ENCODE results near the gene FZD4. TPM values are rescaled to one million over a fixed set of nuclear protein-coding genes. Genes with fewer than 3 reads are reported as not detected.
A peak's percentile ranks its signal among the peaks of the same experiment; 100 is the strongest.

The FZD4 gene
- total RNA-seq, 2 experiments from 2014 or later, result 0.38 to 0.42 TPM

GRCh38 chr11:86988351-86988881 is 33.2 kb upstream of the FZD4 start:
- Mint-ChIP-seq H3K4me3 (no peak overlapping the region), H3K4me1 (ENCODE audit: low read depth) (no peaks in the 10 kb centered on the region), H3K9me3 (no peaks in the 10 kb centered on the region), H3K36me3 (ENCODE audit: low read depth) (no peaks in the 10 kb centered on the region), H3K27ac (no peak overlapping the region), H3K27me3 (ENCODE audit: low read depth) (no peaks in the 10 kb centered on the region)
- no peak for DNase-seq
- CTCF ChIA-PET, result no interaction called here
- intact Hi-C loops (cut with micrococcal nuclease), result no loop called here

- no peak for DNase-seq
- intact Hi-C loops (cut with micrococcal nuclease), result no loop called here
- no peaks in the 10 kb centered on the region for H3K9me3 Mint-ChIP-seq
- H3K36me3 Mint-ChIP-seq (ENCODE audit: low read depth), result no peaks in the 10 kb centered on the region
- no peaks in the 10 kb centered on the region for H3K27me3 Mint-ChIP-seq (ENCODE audit: low read depth)
- H3K27ac Mint-ChIP-seq, result no peak overlapping the region
- no peak overlapping the region for H3K4me3 Mint-ChIP-seq
- CTCF ChIA-PET, result no interaction called here
- no peaks in the 10 kb centered on the region for H3K4me1 Mint-ChIP-seq (ENCODE audit: low read depth)
Observed at GRCh38 chr11:86987679-86988078, 32.5 kb upstream of the FZD4 start.

GRCh38 chr11:86984701-86985100 is 29.5 kb upstream of the FZD4 start:
- CTCF ChIA-PET, result no interaction called here
- intact Hi-C loops (cut with micrococcal nuclease), result no loop called here
- Mint-ChIP-seq H3K4me3 (no peak overlapping the region), H3K27ac (no peak overlapping the region), H3K9me3 (no peaks in the 10 kb centered on the region), H3K27me3 (ENCODE audit: low read depth) (no peaks in the 10 kb centered on the region), H3K36me3 (ENCODE audit: low read depth) (no peaks in the 10 kb centered on the region), H3K4me1 (ENCODE audit: low read depth) (no peaks in the 10 kb centered on the region)
- no peak for DNase-seq

GRCh38 chr11:86983021-86983488 is 27.9 kb upstream of the FZD4 start:
- Mint-ChIP-seq H3K27me3 (ENCODE audit: low read depth) (no peaks in the 10 kb centered on the region), H3K9me3 (no peaks in the 10 kb centered on the region), H3K4me3 (no peak overlapping the region), H3K36me3 (ENCODE audit: low read depth) (no peaks in the 10 kb centered on the region), H3K27ac (no peak overlapping the region), H3K4me1 (ENCODE audit: low read depth) (no peaks in the 10 kb centered on the region)
- intact Hi-C loops (cut with micrococcal nuclease), result no loop called here
- no peak for DNase-seq
- CTCF ChIA-PET, result no interaction called here

GRCh38 chr11:86981777-86982540 is 26.8 kb upstream of the FZD4 start:
- no peak overlapping the region for H3K4me3 Mint-ChIP-seq
- H3K36me3 Mint-ChIP-seq (ENCODE audit: low read depth), result no peaks in the 10 kb centered on the region
- no peaks in the 10 kb centered on the region for H3K27me3 Mint-ChIP-seq (ENCODE audit: low read depth)
- H3K27ac Mint-ChIP-seq, result no peak overlapping the region
- H3K4me1 Mint-ChIP-seq (ENCODE audit: low read depth), result no peaks in the 10 kb centered on the region
- CTCF ChIA-PET, result interaction anchor here (0.5 to 0.7 kb wide), 2 partner anchors 36 to 1212 kb away, joined by 3 to 6 read pairs; no protein-coding TSS in a partner anchor
- intact Hi-C loops (cut with micrococcal nuclease), result no loop called here
- DNase-seq, result no peak
- H3K9me3 Mint-ChIP-seq, result no peaks in the 10 kb centered on the region

GRCh38 chr11:86980086-86980796 is 25.0 kb upstream of the FZD4 start:
- DNase-seq, result no peak
- CTCF ChIA-PET, result interaction anchor here (0.6 to 1.2 kb wide), 4 partner anchors 14 to 309 kb away, joined by 3 to 5 read pairs (median 4); no protein-coding TSS in a partner anchor
- intact Hi-C loops (cut with micrococcal nuclease), result no loop called here
- H3K36me3 Mint-ChIP-seq (ENCODE audit: low read depth), result no peaks in the 10 kb centered on the region
- no peaks in the 10 kb centered on the region for H3K9me3 Mint-ChIP-seq
- no peak overlapping the region for H3K27ac Mint-ChIP-seq
- no peaks in the 10 kb centered on the region for H3K4me1 Mint-ChIP-seq (ENCODE audit: low read depth)
- H3K27me3 Mint-ChIP-seq (ENCODE audit: low read depth), result no peaks in the 10 kb centered on the region
- H3K4me3 Mint-ChIP-seq, result no peak overlapping the region

- peak; percentile 19 for DNase-seq
- intact Hi-C loops (cut with micrococcal nuclease), result loop anchor here (1.0 to 2.0 kb wide), 3 partner anchors 40 to 311 kb away; no protein-coding TSS in a partner anchor
- no peak overlapping the region for H3K4me3 Mint-ChIP-seq
- no peaks in the 10 kb centered on the region for H3K36me3 Mint-ChIP-seq (ENCODE audit: low read depth)
- H3K27me3 Mint-ChIP-seq (ENCODE audit: low read depth), result no peaks in the 10 kb centered on the region
- CTCF ChIA-PET, result interaction anchor here (0.6 kb wide), 1 partner anchor 441 kb away, joined by 3 read pairs; no protein-coding TSS in a partner anchor
- no peaks in the 10 kb centered on the region for H3K9me3 Mint-ChIP-seq
- H3K4me1 Mint-ChIP-seq (ENCODE audit: low read depth), result no peaks in the 10 kb centered on the region
- no peak overlapping the region for H3K27ac Mint-ChIP-seq
Observed at GRCh38 chr11:86978756-86979608, 23.8 kb upstream of the FZD4 start.

GRCh38 chr11:86978247-86978646 is 23.1 kb upstream of the FZD4 start:
- intact Hi-C loops (cut with micrococcal nuclease), result loop anchor here (2.0 kb wide), 1 partner anchor 39 kb away; no protein-coding TSS in a partner anchor

GRCh38 chr11:86977441-86978050 is 22.4 kb upstream of the FZD4 start:
- Mint-ChIP-seq H3K27ac (no peak overlapping the region), H3K4me1 (ENCODE audit: low read depth) (no peaks in the 10 kb centered on the region), H3K9me3 (peaks cover 12% of the 10 kb centered on the region), H3K4me3 (no peak overlapping the region), H3K27me3 (ENCODE audit: low read depth) (no peaks in the 10 kb centered on the region), H3K36me3 (ENCODE audit: low read depth) (peaks cover 2% of the 10 kb centered on the region)
- CTCF ChIA-PET, result interaction anchor here (0.6 to 1.8 kb wide), 4 partner anchors 60 to 323 kb away, joined by 3 to 9 read pairs (median 5); no protein-coding TSS in a partner anchor
- DNase-seq, result no peak
- intact Hi-C loops (cut with micrococcal nuclease), result loop anchor here (2.0 kb wide), 1 partner anchor 39 kb away; no protein-coding TSS in a partner anchor

More at GRCh38 chr11:86978247-86978646, 23.1 kb upstream of the FZD4 start:
- no peak overlapping the region for H3K27ac Mint-ChIP-seq
- H3K27me3 Mint-ChIP-seq (ENCODE audit: low read depth), result no peaks in the 10 kb centered on the region
- peaks cover 6% of the 10 kb centered on the region for H3K9me3 Mint-ChIP-seq
- no peaks in the 10 kb centered on the region for H3K4me1 Mint-ChIP-seq (ENCODE audit: low read depth)
- H3K36me3 Mint-ChIP-seq (ENCODE audit: low read depth), result no peaks in the 10 kb centered on the region
- CTCF ChIA-PET, result interaction anchor here (0.6 kb wide), 2 partner anchors 61 to 441 kb away, joined by 3 to 5 read pairs; no protein-coding TSS in a partner anchor
- DNase-seq, result no peak
- no peak overlapping the region for H3K4me3 Mint-ChIP-seq

GRCh38 chr11:86972734-86973133 is 17.5 kb upstream of the FZD4 start:
- no peak for DNase-seq
- CTCF ChIA-PET, result interaction anchor here (0.6 kb wide), 1 partner anchor 284 kb away, joined by 3 read pairs; no protein-coding TSS in a partner anchor
- no peak overlapping the region for H3K27ac Mint-ChIP-seq
- intact Hi-C loops (cut with micrococcal nuclease), result no loop called here
- no peaks in the 10 kb centered on the region for H3K4me1 Mint-ChIP-seq (ENCODE audit: low read depth)
- peaks cover 6% of the 10 kb centered on the region for H3K27me3 Mint-ChIP-seq (ENCODE audit: low read depth)
- peaks cover 14% of the 10 kb centered on the region for H3K9me3 Mint-ChIP-seq
- no peak overlapping the region for H3K4me3 Mint-ChIP-seq
- H3K36me3 Mint-ChIP-seq (ENCODE audit: low read depth), result peaks cover 2% of the 10 kb centered on the region

GRCh38 chr11:86969258-86969657 is 14.1 kb upstream of the FZD4 start:
- no peak for DNase-seq

More at GRCh38 chr11:86969258-86969657, 14.1 kb upstream of the FZD4 start:
- intact Hi-C loops (cut with micrococcal nuclease), result no loop called here
- peaks cover 14% of the 10 kb centered on the region for H3K9me3 Mint-ChIP-seq
- peaks cover 2% of the 10 kb centered on the region for H3K36me3 Mint-ChIP-seq (ENCODE audit: low read depth)
- H3K4me1 Mint-ChIP-seq (ENCODE audit: low read depth), result no peaks in the 10 kb centered on the region
- H3K27ac Mint-ChIP-seq, result no peak overlapping the region
- no peak overlapping the region for H3K4me3 Mint-ChIP-seq
- CTCF ChIA-PET, result no interaction called here
- H3K27me3 Mint-ChIP-seq (ENCODE audit: low read depth), result peaks cover 13% of the 10 kb centered on the region
